CD14-positive monocyte (primary cell): ENCODE measurements around the gene HDAC7. TPM values are rescaled to one million over a fixed set of nuclear protein-coding genes. Genes with fewer than 3 reads are reported as not detected.

Source experiments
- DNase-seq, 3 donors: peaks; one replicate each; pipeline ENCODE4 v3.0.0-alpha.2; 2011 to 2022
- H2AFZ ChIP-seq: 2 replicates; pipeline ENCODE4 v1.6.0; 2012; ENCODE audit warnings: mild to moderate bottlenecking, low read depth, low read length, inconsistent platforms; ENCODE audit not compliant: insufficient read depth, poor library complexity, severe bottlenecking
- H3K27ac ChIP-seq, 2 donors: 1 replicate in 1 of 2; 2 replicates in 1 of 2; pipeline ENCODE4 v1.5.1; 2012 to 2013; ENCODE audit warnings: low read length in 2 of 2, control low read depth in 1 of 2, inconsistent platforms in 1 of 2, low read depth in 1 of 2, mild to moderate bottlenecking in 1 of 2
- H3K27me3 ChIP-seq, 2 donors: one replicate each; pipeline versions ENCODE4 v1.6.0 to v1.6.1; 2011 to 2013; ENCODE audit warnings: low read length in 2 of 2; ENCODE audit not compliant: control insufficient read depth in 2 of 2, insufficient read depth in 2 of 2
- H3K36me3 ChIP-seq, 2 donors: replicated peaks in 1 of 2; 1 replicate in 1 of 2; 2 replicates in 1 of 2; pipeline versions ENCODE4 v1.5.1 to v1.6.1; 2012 to 2013; ENCODE audit warnings: low read length in 2 of 2, control low read depth in 1 of 2, inconsistent platforms in 1 of 2, mild to moderate bottlenecking in 1 of 2; ENCODE audit not compliant: insufficient read depth in 2 of 2, control insufficient read depth in 1 of 2
- H3K4me1 ChIP-seq, 2 donors: 1 replicate in 1 of 2; 2 replicates in 1 of 2; pipeline versions ENCODE4 v1.5.1 to v1.6.1; 2012 to 2013; ENCODE audit warnings: low read length in 2 of 2, control low read depth in 1 of 2, inconsistent platforms in 1 of 2, mild to moderate bottlenecking in 1 of 2, moderate library complexity in 1 of 2; ENCODE audit not compliant: insufficient read depth in 2 of 2, control insufficient read depth in 1 of 2
- H3K4me2 ChIP-seq: replicated peaks from 2 replicates; pipeline ENCODE3; 2012; ENCODE audit warnings: low read length, moderate library complexity, mild to moderate bottlenecking; ENCODE audit not compliant: poor library complexity, severe bottlenecking; ENCODE audit errors: extremely low read depth
- H3K4me3 ChIP-seq, 3 experiments: fragments of 200-600 bp in 1 of 3; sonication (generic) in 1 of 3; replicated peaks in 1 of 3; 1 replicate in 2 of 3; 2 replicates in 1 of 3; pipeline ENCODE4 v1.5.1; 2011 to 2013; ENCODE audit warnings: low read length in 3 of 3, mild to moderate bottlenecking in 3 of 3, control low read depth in 2 of 3, low read depth in 2 of 3, inconsistent platforms in 1 of 3, moderate library complexity in 1 of 3
- H3K79me2 ChIP-seq: 2 replicates; pipeline ENCODE4 v1.6.0; 2012; ENCODE audit warnings: mild to moderate bottlenecking, control low read depth, inconsistent platforms, low read length, moderate library complexity; ENCODE audit not compliant: insufficient read depth
- H3K9ac ChIP-seq: 2 replicates; pipeline ENCODE4 v1.6.0; 2017; ENCODE audit warnings: low read length, mild to moderate bottlenecking; ENCODE audit not compliant: insufficient read depth, poor library complexity, severe bottlenecking
- H3K9me3 ChIP-seq, 2 donors: replicated peaks in 1 of 2; 1 replicate in 1 of 2; 2 replicates in 1 of 2; pipeline versions ENCODE4 v1.5.1 to v1.6.1; 2012 to 2013; ENCODE audit warnings: low read length in 2 of 2, control low read depth in 1 of 2; ENCODE audit not compliant: control insufficient read depth in 1 of 2, insufficient read depth in 1 of 2
- H4K20me1 ChIP-seq: 2 replicates; pipeline ENCODE4 v1.6.0; 2012; ENCODE audit warnings: mild to moderate bottlenecking, low read length, control low read depth, moderate library complexity; ENCODE audit not compliant: insufficient read depth
- H3K27ac Mint-ChIP-seq, 7 donors: one replicate each; pipeline ENCODE4 v1.8.0; 2020; ENCODE audit warnings: mild to moderate bottlenecking in 7 of 7, mixed read lengths in 7 of 7, moderate library complexity in 6 of 7, inconsistent platforms in 2 of 7
- H3K27me3 Mint-ChIP-seq, 3 donors: one replicate each; pipeline ENCODE4 v1.8.0; 2021 to 2022; ENCODE audit warnings: low read depth in 3 of 3, mild to moderate bottlenecking in 3 of 3, mixed read lengths in 3 of 3, moderate library complexity in 3 of 3, inconsistent platforms in 1 of 3
- H3K36me3 Mint-ChIP-seq, 2 donors: one replicate each; pipeline ENCODE4 v1.8.0; 2020; ENCODE audit warnings: mixed read lengths in 2 of 2, inconsistent platforms in 1 of 2, mild to moderate bottlenecking in 1 of 2
- H3K4me1 Mint-ChIP-seq: one replicate; pipeline ENCODE4 v1.8.0; 2020; ENCODE audit warnings: mild to moderate bottlenecking, mixed read lengths
- H3K4me3 Mint-ChIP-seq, 2 donors: one replicate each; pipeline ENCODE4 v1.8.0; 2020; ENCODE audit warnings: mild to moderate bottlenecking in 2 of 2, mixed read lengths in 2 of 2, moderate library complexity in 1 of 2
- H3K9me3 Mint-ChIP-seq, 7 donors: one replicate each; pipeline ENCODE4 v1.8.0; 2020 to 2022; ENCODE audit warnings: mixed read lengths in 7 of 7, mild to moderate bottlenecking in 6 of 7, moderate library complexity in 6 of 7, inconsistent platforms in 2 of 7
- WGBS: methylation state at CpG from one replicate; pipeline ENCODE4 v1.1.5; 2013; ENCODE audit warnings: missing lambda C conversion rate; ENCODE audit not compliant: insufficient coverage; 5-methylcytosine and 5-hydroxymethylcytosine counted together
- intact Hi-C, 2 donors: fragments of 100-400 bp; cut with micrococcal nuclease; formaldehyde crosslinking; loops; one replicate each; pipeline versions ENCODE4 v1.15.0 to v1.15.1; 2023
- polyA plus RNA-seq, 3 donors: library from polyadenylated mRNA; depleted of rRNA in 1 of 3; unstranded in 2 of 3; stranded (reverse) in 1 of 3; fragments of 300-500 nt in 2 of 3; fragments of >200 nt in 1 of 3; fragmentation: Illumina TruSeq in 2 of 3; gene quantifications; 1 replicate in 2 of 3; 2 replicates in 1 of 3; pipeline ENCODE4 v1.2.3, GENCODE V29; 2012 to 2021
- TF ChIP-seq, protein P1 (sequence below): fragments of 200-600 bp; IDR thresholded peaks from one replicate; pipeline ENCODE4 v1.8.0; 2022; ENCODE audit warnings: antibody characterized with exemption, mild to moderate bottlenecking

Gene HDAC7
- polyA plus RNA-seq, 3 donors, result 5.9 to 79.2 (median 8.4) TPM

DNA sequence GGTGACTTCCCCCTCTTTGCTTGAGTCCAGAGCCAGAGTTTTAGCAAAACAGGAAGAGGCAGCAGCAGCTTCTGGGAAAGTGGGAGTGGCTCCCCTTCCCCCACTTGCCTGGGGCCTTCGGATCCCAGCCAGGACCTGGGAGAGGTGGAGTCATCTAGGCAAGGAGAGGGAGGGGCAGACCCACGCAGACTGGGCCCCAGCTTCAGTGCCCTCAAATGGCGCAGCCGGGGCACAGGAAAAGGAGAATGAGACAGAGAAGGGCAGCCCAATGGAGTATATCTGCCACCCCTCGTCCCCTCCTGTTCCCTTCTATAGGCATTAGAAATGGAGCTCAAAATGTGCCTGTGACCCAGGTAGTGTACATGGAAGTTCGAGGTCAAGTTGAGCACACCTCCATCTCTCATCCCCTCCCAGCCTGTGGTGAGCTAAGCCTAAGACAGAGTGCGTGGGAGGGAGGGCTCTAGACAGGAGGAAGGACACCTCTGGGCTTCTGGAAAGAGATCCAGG, 9.3 kb upstream of the HDAC7 start:
- Mint-ChIP-seq H3K27me3 (peaks cover 0 to 3% (median 2%) of the 10 kb centered on the region in 3 donors), H3K4me3 (peak overlapping the region; percentile 67 to 70), H3K36me3 (no peaks in the 10 kb centered on the region), H3K9me3 (no peaks in the 10 kb centered on the region), H3K4me1 (peaks cover 74% of the 10 kb centered on the region), H3K27ac (peak overlapping the region; percentile 60 to 83 (median 68))
- H3K4me3 ChIP-seq, result peak overlapping the region in 1 of 3 experiments; percentile 56
- peak overlapping the region; percentile 63 for H3K4me2 ChIP-seq
- peak overlapping the region; percentile 22 to 71 for H3K27ac ChIP-seq
- no peaks in the 10 kb centered on the region for H4K20me1 ChIP-seq
- H3K79me2 ChIP-seq, result no peaks in the 10 kb centered on the region
- intact Hi-C loops, result no loop called here
- H3K36me3 ChIP-seq, result no peaks in the 10 kb centered on the region
- peaks cover 57 to 83% of the 10 kb centered on the region in 2 donors for H3K4me1 ChIP-seq
- TF ChIP-seq, protein P1, sequence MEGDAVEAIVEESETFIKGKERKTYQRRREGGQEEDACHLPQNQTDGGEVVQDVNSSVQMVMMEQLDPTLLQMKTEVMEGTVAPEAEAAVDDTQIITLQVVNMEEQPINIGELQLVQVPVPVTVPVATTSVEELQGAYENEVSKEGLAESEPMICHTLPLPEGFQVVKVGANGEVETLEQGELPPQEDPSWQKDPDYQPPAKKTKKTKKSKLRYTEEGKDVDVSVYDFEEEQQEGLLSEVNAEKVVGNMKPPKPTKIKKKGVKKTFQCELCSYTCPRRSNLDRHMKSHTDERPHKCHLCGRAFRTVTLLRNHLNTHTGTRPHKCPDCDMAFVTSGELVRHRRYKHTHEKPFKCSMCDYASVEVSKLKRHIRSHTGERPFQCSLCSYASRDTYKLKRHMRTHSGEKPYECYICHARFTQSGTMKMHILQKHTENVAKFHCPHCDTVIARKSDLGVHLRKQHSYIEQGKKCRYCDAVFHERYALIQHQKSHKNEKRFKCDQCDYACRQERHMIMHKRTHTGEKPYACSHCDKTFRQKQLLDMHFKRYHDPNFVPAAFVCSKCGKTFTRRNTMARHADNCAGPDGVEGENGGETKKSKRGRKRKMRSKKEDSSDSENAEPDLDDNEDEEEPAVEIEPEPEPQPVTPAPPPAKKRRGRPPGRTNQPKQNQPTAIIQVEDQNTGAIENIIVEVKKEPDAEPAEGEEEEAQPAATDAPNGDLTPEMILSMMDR, result no peak
- no peaks in the 10 kb centered on the region for H3K9me3 ChIP-seq
- no peaks in the 10 kb centered on the region for H3K27me3 ChIP-seq
- H2AFZ ChIP-seq, result peak overlapping the region; percentile 68
- DNase-seq, result no peak
- no CpG with 5 or more reads among the region's 7 CpGs for WGBS
- no peak overlapping the region for H3K9ac ChIP-seq

DNA sequence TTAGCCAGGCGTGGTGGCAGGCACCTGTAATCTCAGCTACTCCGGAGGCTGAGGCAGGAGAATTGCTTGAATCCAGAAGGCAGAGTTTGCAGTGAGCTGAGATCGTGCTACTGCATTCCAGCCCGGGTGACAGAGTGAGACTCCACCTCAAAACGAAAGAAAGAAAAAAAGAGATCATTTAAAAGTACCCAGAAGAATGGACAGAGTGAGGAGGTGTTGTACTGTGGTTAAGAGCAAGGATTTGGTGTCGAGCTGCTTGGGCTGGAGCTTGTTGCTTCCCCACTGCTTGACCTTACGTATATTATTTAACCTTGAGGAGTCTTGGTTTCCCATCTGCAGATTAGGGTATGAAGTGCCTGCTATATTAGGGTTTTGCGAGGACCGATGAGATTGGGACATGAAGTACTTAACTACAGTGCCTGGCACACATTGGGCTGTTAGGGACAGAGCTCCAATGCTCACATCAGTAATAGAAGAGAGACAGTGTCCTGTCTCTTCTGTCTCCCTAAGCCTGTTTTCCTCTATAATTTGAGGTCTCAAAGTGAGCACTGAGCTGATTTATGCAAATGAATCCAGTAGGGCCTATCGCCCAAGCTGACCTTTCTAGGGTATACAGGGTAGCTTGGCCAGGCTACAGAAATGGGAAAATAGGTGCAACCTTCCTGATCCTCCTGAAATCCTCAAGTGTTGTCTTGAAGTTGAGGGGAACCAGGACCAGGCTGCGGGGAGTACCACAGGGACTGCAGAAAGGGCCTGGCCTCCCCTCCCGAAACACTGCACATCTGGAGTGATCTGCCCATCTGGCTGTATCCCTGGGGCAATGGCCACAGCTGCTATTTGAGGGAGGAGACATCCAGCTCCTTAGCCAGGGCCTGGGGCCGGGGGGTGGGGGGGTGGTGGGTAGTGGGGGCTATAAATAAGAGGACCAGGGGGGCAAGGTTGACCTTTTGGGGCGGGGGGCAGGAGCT, 8.6 kb upstream of the HDAC7 start:
- no peaks in the 10 kb centered on the region for H3K36me3 ChIP-seq
- peak overlapping the region; percentile 68 for H2AFZ ChIP-seq
- peak overlapping the region in 1 of 3 experiments; percentile 56 for H3K4me3 ChIP-seq
- no peaks in the 10 kb centered on the region for H3K36me3 Mint-ChIP-seq
- H3K27me3 Mint-ChIP-seq, result peaks cover 0 to 3% (median 2%) of the 10 kb centered on the region in 3 donors
- H3K4me2 ChIP-seq, result peak overlapping the region; percentile 63
- peak overlapping the region in 5 of 7 donors; percentile 33 to 83 (median 69) for H3K27ac Mint-ChIP-seq
- H3K27me3 ChIP-seq, result no peaks in the 10 kb centered on the region
- H3K9ac ChIP-seq, result no peak overlapping the region
- DNase-seq, result no peak
- H3K9me3 ChIP-seq, result no peaks in the 10 kb centered on the region
- peak overlapping the region; percentile 15 to 60 for H3K27ac ChIP-seq
- peak overlapping the region in 1 of 2 donors; percentile 70 for H3K4me3 Mint-ChIP-seq
- H3K9me3 Mint-ChIP-seq, result no peaks in the 10 kb centered on the region
- peaks cover 77% of the 10 kb centered on the region for H3K4me1 Mint-ChIP-seq
- TF ChIP-seq, protein P1, result no peak
- no peaks in the 10 kb centered on the region for H3K79me2 ChIP-seq
- no peaks in the 10 kb centered on the region for H4K20me1 ChIP-seq
- intact Hi-C loops, result no loop called here
- peaks cover 64 to 86% of the 10 kb centered on the region in 2 donors for H3K4me1 ChIP-seq
- 98% methylated on average over 8 of the region's 14 CpGs for WGBS
